ENCODE measurements around the gene TP73. TPM values are rescaled to one million over a fixed set of nuclear protein-coding genes. Genes with fewer than 3 reads are reported as not detected.

The TP73 gene
- total RNA-seq, 1 donor from 2014 or later, result not detected

- H3K4me1 ChIP-seq (ENCODE audit: control insufficient read depth in 3 of 3, insufficient read depth in 3 of 3, low read length in 3 of 3), result peaks cover 8 to 16% (median 13%) of the 10 kb centered on the region in 3 donors
- peaks cover 5 to 38% (median 21%) of the 10 kb centered on the region in 3 donors for H3K27me3 ChIP-seq (ENCODE audit: control insufficient read depth in 3 of 3, insufficient read depth in 3 of 3, low read length in 3 of 3)
- no peak overlapping the region for H3K27ac ChIP-seq (ENCODE audit: low read depth, low read length)
- no peak overlapping the region for H3K4me3 ChIP-seq (ENCODE audit: low read length in 3 of 3)
- no peaks in the 10 kb centered on the region for H3K9me3 ChIP-seq (ENCODE audit: control insufficient read depth in 3 of 3, low read length in 3 of 3)
- H3K9ac ChIP-seq (ENCODE audit: low read depth in 1 of 3, low read length in 3 of 3), result no peak overlapping the region
- H3K36me3 ChIP-seq (ENCODE audit: control insufficient read depth in 3 of 3, insufficient read depth in 3 of 3, low read length in 3 of 3), result no peaks in the 10 kb centered on the region
Measured at GRCh38 chr1:3670823-3671265, 18.5 kb downstream of the TP73 start.

DNA sequence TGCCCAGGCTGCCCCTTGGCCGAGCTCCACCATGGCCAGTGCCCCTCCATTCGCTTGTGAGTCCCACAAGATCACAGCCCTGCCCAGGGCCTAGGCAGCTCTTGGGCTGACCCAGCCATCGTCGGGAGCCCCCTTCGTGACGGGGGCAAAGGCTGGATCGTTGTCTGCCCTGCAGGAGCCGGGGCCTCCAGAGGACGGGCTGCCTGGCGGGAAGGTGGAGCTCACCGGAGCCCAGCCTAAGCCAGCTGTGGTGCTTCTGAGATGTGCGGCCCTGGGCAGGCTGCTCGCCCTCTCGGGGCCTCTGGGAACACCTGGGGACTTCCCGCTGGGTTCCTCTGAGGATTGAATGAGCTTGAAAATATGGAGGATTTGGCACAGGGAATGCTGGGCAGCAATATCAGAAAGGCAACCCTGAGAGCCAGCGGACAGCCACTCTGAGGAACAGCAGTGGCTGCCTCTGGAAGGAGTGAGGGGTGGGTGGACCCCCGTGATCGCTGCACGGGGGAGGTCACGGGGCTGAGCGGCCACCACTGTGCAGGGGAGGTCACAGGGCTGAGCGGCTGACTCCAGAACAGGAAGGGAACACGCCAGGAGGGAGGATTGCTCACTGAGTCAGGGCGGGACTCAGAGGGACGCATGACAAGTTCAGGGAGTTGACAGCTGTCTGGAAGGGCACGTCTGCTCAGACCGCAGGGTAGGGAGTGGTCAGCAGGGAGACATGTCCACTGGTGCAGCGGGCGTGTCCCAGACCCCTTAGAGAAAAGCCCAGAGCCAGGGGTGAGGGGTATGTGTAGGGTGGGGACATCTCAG lies 19.3 kb downstream of the TP73 start:
- Histone ChIP-seq H3K9me3 (ENCODE audit: control insufficient read depth in 3 of 3, low read length in 3 of 3) (no peaks in the 10 kb centered on the region), H3K4me3 (ENCODE audit: low read length in 3 of 3) (no peak overlapping the region), H3K36me3 (ENCODE audit: control insufficient read depth in 3 of 3, insufficient read depth in 3 of 3, low read length in 3 of 3) (no peaks in the 10 kb centered on the region), H3K9ac (ENCODE audit: low read depth in 1 of 3, low read length in 3 of 3) (no peak overlapping the region), H3K4me1 (ENCODE audit: control insufficient read depth in 3 of 3, insufficient read depth in 3 of 3, low read length in 3 of 3) (peaks cover 8 to 16% (median 13%) of the 10 kb centered on the region in 3 donors), H3K27me3 (ENCODE audit: control insufficient read depth in 3 of 3, insufficient read depth in 3 of 3, low read length in 3 of 3) (peaks cover 5 to 38% (median 21%) of the 10 kb centered on the region in 3 donors), H3K27ac (ENCODE audit: low read depth, low read length) (no peak overlapping the region)

DNA sequence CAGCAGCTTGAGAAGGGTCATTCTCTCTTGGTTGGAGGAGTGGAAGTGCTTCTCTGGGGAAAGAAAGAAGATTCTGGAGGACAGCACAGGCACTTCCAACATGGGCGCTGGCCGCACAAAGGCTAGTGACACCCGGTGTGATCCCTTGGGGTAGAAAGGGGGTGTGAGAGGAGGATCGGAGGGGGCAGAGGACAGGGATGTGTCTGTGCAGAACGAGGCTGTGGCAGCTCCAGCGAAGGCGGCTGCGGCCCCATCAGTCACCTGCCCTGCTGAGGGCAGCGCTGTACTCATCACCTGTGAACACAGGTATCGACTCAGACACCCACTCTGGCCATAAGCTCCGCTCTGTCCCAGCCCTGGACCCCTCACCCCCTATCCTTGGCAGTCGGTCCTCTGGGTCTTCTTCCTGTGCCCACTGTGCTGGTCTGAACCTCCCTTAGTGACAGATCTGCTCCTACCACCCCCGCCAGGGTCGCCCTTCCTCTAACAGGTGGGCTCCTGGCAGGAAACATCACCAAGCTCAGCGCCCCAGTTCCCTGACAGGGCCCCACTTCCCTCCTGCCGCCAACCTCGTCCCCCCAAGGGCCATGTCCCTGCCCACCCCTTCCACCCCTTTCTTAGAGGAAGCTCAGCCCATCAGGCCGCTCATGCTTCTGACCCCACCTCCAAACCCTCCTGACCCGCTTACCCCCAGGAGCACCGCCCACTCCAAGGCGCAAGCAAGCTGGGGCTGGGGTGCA lies 20.1 kb downstream of the TP73 start:
- no peak overlapping the region for H3K4me3 ChIP-seq (ENCODE audit: low read length in 3 of 3)
- no peaks in the 10 kb centered on the region for H3K9me3 ChIP-seq (ENCODE audit: control insufficient read depth in 3 of 3, low read length in 3 of 3)
- peaks cover 8 to 16% (median 13%) of the 10 kb centered on the region in 3 donors for H3K4me1 ChIP-seq (ENCODE audit: control insufficient read depth in 3 of 3, insufficient read depth in 3 of 3, low read length in 3 of 3)
- peaks cover 5 to 38% (median 21%) of the 10 kb centered on the region in 3 donors for H3K27me3 ChIP-seq (ENCODE audit: control insufficient read depth in 3 of 3, insufficient read depth in 3 of 3, low read length in 3 of 3)
- no peak overlapping the region for H3K27ac ChIP-seq (ENCODE audit: low read depth, low read length)
- H3K36me3 ChIP-seq (ENCODE audit: control insufficient read depth in 3 of 3, insufficient read depth in 3 of 3, low read length in 3 of 3), result no peaks in the 10 kb centered on the region
- H3K9ac ChIP-seq (ENCODE audit: low read depth in 1 of 3, low read length in 3 of 3), result no peak overlapping the region

DNA sequence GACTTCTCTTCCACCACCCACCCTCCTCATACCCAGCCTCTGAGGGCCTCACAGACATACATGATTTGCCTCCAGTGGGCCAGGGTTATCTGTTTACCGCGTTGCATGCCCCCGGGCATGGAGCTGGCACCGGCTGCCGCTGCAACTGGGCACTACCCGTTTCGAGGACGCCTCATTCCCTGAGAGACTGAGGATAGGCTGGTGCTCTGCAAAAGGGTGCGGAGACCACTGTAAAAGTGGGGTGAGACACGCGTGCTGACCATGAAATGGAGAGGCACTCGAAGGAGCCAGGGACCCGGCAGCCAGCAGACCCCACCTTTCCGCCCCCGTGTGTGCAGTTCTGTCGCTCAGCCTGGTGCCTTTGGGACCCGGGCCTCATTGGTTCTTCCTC lies 20.6 kb downstream of the TP73 start:
- Histone ChIP-seq H3K4me1 (ENCODE audit: control insufficient read depth in 3 of 3, insufficient read depth in 3 of 3, low read length in 3 of 3) (peaks cover 8 to 15% (median 13%) of the 10 kb centered on the region in 3 donors), H3K4me3 (ENCODE audit: low read length in 3 of 3) (no peak overlapping the region), H3K27me3 (ENCODE audit: control insufficient read depth in 3 of 3, insufficient read depth in 3 of 3, low read length in 3 of 3) (peaks cover 5 to 38% (median 21%) of the 10 kb centered on the region in 3 donors), H3K36me3 (ENCODE audit: control insufficient read depth in 3 of 3, insufficient read depth in 3 of 3, low read length in 3 of 3) (no peaks in the 10 kb centered on the region), H3K9ac (ENCODE audit: low read depth in 1 of 3, low read length in 3 of 3) (no peak overlapping the region), H3K27ac (ENCODE audit: low read depth, low read length) (no peak overlapping the region), H3K9me3 (ENCODE audit: control insufficient read depth in 3 of 3, low read length in 3 of 3) (no peaks in the 10 kb centered on the region)

- Histone ChIP-seq H3K4me3 (ENCODE audit: low read length in 3 of 3) (no peak overlapping the region), H3K27me3 (ENCODE audit: control insufficient read depth in 3 of 3, insufficient read depth in 3 of 3, low read length in 3 of 3) (peaks cover 5 to 38% (median 21%) of the 10 kb centered on the region in 3 donors), H3K4me1 (ENCODE audit: control insufficient read depth in 3 of 3, insufficient read depth in 3 of 3, low read length in 3 of 3) (peaks cover 5 to 9% (median 8%) of the 10 kb centered on the region in 3 donors), H3K9ac (ENCODE audit: low read depth in 1 of 3, low read length in 3 of 3) (no peak overlapping the region), H3K36me3 (ENCODE audit: control insufficient read depth in 3 of 3, insufficient read depth in 3 of 3, low read length in 3 of 3) (no peaks in the 10 kb centered on the region), H3K27ac (ENCODE audit: low read depth, low read length) (no peak overlapping the region), H3K9me3 (ENCODE audit: control insufficient read depth in 3 of 3, low read length in 3 of 3) (no peaks in the 10 kb centered on the region)
Measured at GRCh38 chr1:3673381-3674099, 21.2 kb downstream of the TP73 start.

- Histone ChIP-seq H3K9ac (ENCODE audit: low read depth in 1 of 3, low read length in 3 of 3) (no peak overlapping the region), H3K4me1 (ENCODE audit: control insufficient read depth in 3 of 3, insufficient read depth in 3 of 3, low read length in 3 of 3) (peaks cover 0 to 1% (median under 1%) of the 10 kb centered on the region in 3 donors), H3K27ac (ENCODE audit: low read depth, low read length) (no peak overlapping the region), H3K27me3 (ENCODE audit: control insufficient read depth in 3 of 3, insufficient read depth in 3 of 3, low read length in 3 of 3) (peaks cover 5 to 38% (median 24%) of the 10 kb centered on the region in 3 donors), H3K9me3 (ENCODE audit: control insufficient read depth in 3 of 3, low read length in 3 of 3) (no peaks in the 10 kb centered on the region), H3K4me3 (ENCODE audit: low read length in 3 of 3) (no peak overlapping the region), H3K36me3 (ENCODE audit: control insufficient read depth in 3 of 3, insufficient read depth in 3 of 3, low read length in 3 of 3) (no peaks in the 10 kb centered on the region)
Measured at GRCh38 chr1:3674100-3675094, 22.1 kb downstream of the TP73 start.

GRCh38 chr1:3675436-3675835 lies 23.1 kb downstream of the TP73 start:
- Histone ChIP-seq H3K9me3 (ENCODE audit: control insufficient read depth in 3 of 3, low read length in 3 of 3) (no peaks in the 10 kb centered on the region), H3K4me1 (ENCODE audit: control insufficient read depth in 3 of 3, insufficient read depth in 3 of 3, low read length in 3 of 3) (no peaks in the 10 kb centered on the region), H3K27ac (ENCODE audit: low read depth, low read length) (no peak overlapping the region), H3K27me3 (ENCODE audit: control insufficient read depth in 3 of 3, insufficient read depth in 3 of 3, low read length in 3 of 3) (peaks cover 5 to 44% (median 28%) of the 10 kb centered on the region in 3 donors), H3K36me3 (ENCODE audit: control insufficient read depth in 3 of 3, insufficient read depth in 3 of 3, low read length in 3 of 3) (no peaks in the 10 kb centered on the region), H3K9ac (ENCODE audit: low read depth in 1 of 3, low read length in 3 of 3) (no peak overlapping the region), H3K4me3 (ENCODE audit: low read length in 3 of 3) (no peak overlapping the region)

- H3K27me3 ChIP-seq (ENCODE audit: control insufficient read depth in 3 of 3, insufficient read depth in 3 of 3, low read length in 3 of 3), result peaks cover 5 to 31% (median 21%) of the 10 kb centered on the region in 3 donors
- no peak overlapping the region for H3K9ac ChIP-seq (ENCODE audit: low read depth in 1 of 3, low read length in 3 of 3)
- no peaks in the 10 kb centered on the region for H3K9me3 ChIP-seq (ENCODE audit: control insufficient read depth in 3 of 3, low read length in 3 of 3)
- no peak overlapping the region for H3K27ac ChIP-seq (ENCODE audit: low read depth, low read length)
- H3K4me3 ChIP-seq (ENCODE audit: low read length in 3 of 3), result no peak overlapping the region
- no peaks in the 10 kb centered on the region for H3K36me3 ChIP-seq (ENCODE audit: control insufficient read depth in 3 of 3, insufficient read depth in 3 of 3, low read length in 3 of 3)
- H3K4me1 ChIP-seq (ENCODE audit: control insufficient read depth in 3 of 3, insufficient read depth in 3 of 3, low read length in 3 of 3), result no peaks in the 10 kb centered on the region
Measured at GRCh38 chr1:3676581-3677470, 24.5 kb downstream of the TP73 start.
